Vagina (tissue), 2 donors: ENCODE measurements around the gene PDE4C.

Source experiments
- CTCF ChIP-seq, 3 experiments: fragments of 450-650 bp in 2 of 3; fragments of 200-600 bp in 1 of 3; sonication (generic) in 1 of 3; IDR thresholded peaks; one replicate each; pipeline ENCODE4 v1.5.1; 2017 to 2019; ENCODE audit warnings: antibody characterized with exemption in 3 of 3, mild to moderate bottlenecking in 2 of 3, moderate library complexity in 2 of 3
- POLR2AphosphoS5 ChIP-seq, 2 donors: sonication (generic); formaldehyde crosslinking; IDR thresholded peaks; one replicate each; pipeline ENCODE4 v1.9.0; 2017; ENCODE audit warnings: antibody characterized with exemption in 2 of 2, mild to moderate bottlenecking in 2 of 2, low read depth in 1 of 2; ENCODE audit not compliant: insufficient read depth in 1 of 2

GRCh38 chr19:18205200-18205892 is 20.9 kb downstream of the PDE4C start:
- no peak for TF ChIP-seq CTCF (IDR thresholded peaks at IDR 0.05)
- peak; percentile 49 to 52 for TF ChIP-seq POLR2AphosphoS5 (IDR thresholded peaks at IDR 0.05; ENCODE audit: insufficient read depth in 1 of 2, low read depth in 1 of 2)
